DOHH2 (cell line): Measurements from ENCODE around the gene NOD2.

Experiments used
- H3F3A ChIP-seq: fragments of 200-600 bp; sonication (generic), shearing (Covaris generic); 2 replicates; pipeline ENCODE4 v1.6.0; 2016; ENCODE audit warnings: antibody characterized with exemption, mild to moderate bottlenecking; ENCODE audit not compliant: control insufficient read depth, insufficient read depth
- H3K27ac ChIP-seq: fragments of 200-600 bp; sonication (generic); 2 replicates; pipeline ENCODE4 v1.5.1; 2014; ENCODE audit warnings: low read depth, mild to moderate bottlenecking, low read length, moderate library complexity
- H3K27me3 ChIP-seq: fragments of 200-600 bp; sonication (generic); 2 replicates; pipeline ENCODE4 v1.6.1; 2014; ENCODE audit warnings: mild to moderate bottlenecking, low read length, mixed read lengths; ENCODE audit not compliant: control insufficient read depth
- H3K36me3 ChIP-seq: fragments of 200-600 bp; sonication (generic); 2 replicates; pipeline ENCODE4 v1.6.1; 2014; ENCODE audit warnings: mild to moderate bottlenecking, low read length, moderate library complexity, mixed read lengths; ENCODE audit not compliant: control insufficient read depth
- H3K4me1 ChIP-seq: fragments of 200-600 bp; sonication (generic); 2 replicates; pipeline ENCODE4 v1.6.1; 2014; ENCODE audit warnings: mild to moderate bottlenecking, low read length, mixed read lengths; ENCODE audit not compliant: control insufficient read depth
- H3K4me2 ChIP-seq: fragments of 200-600 bp; sonication (generic); 2 replicates; pipeline ENCODE4 v1.6.0; 2014; ENCODE audit warnings: mild to moderate bottlenecking, low read length, moderate library complexity
- H3K4me3 ChIP-seq: fragments of 200-600 bp; sonication (generic); 2 replicates; pipeline ENCODE4 v1.5.1; 2014; ENCODE audit warnings: mild to moderate bottlenecking, low read length, mixed read lengths
- H3K79me2 ChIP-seq: fragments of 200-600 bp; sonication (generic); 2 replicates; pipeline ENCODE4 v1.6.1; 2014; ENCODE audit warnings: mild to moderate bottlenecking, low read length, mixed read lengths; ENCODE audit not compliant: control insufficient read depth
- H3K9me2 ChIP-seq: fragments of 200-600 bp; sonication (generic); replicated peaks from 2 replicates; pipeline ENCODE4 v1.6.1; 2014; ENCODE audit warnings: mild to moderate bottlenecking, low read length, mixed read lengths; ENCODE audit not compliant: control insufficient read depth
- H3K9me3 ChIP-seq: fragments of 200-600 bp; sonication (generic); 2 replicates; pipeline ENCODE4 v1.6.1; 2014; ENCODE audit warnings: antibody characterized with exemption, low read length, mixed read lengths; ENCODE audit not compliant: control insufficient read depth, insufficient read depth
- H4K20me1 ChIP-seq: fragments of 200-600 bp; sonication (generic); 2 replicates; pipeline ENCODE4 v1.6.0; 2014; ENCODE audit warnings: low read depth, mild to moderate bottlenecking, antibody characterized with exemption, low read length, moderate library complexity; ENCODE audit not compliant: control insufficient read depth, insufficient read depth
- EZH2phosphoT487 ChIP-seq: fragments of 200-600 bp; sonication (generic); IDR thresholded peaks from 2 replicates; pipeline ENCODE4 v1.6.1; 2017; ENCODE audit warnings: borderline replicate concordance, mild to moderate bottlenecking, antibody characterized with exemption, low read length, moderate library complexity, mixed read lengths
- TF ChIP-seq, protein P1 (sequence below): fragments of 200-600 bp; sonication (generic); IDR thresholded peaks from one replicate; pipeline ENCODE4 v1.5.1; 2014; ENCODE audit warnings: antibody characterized with exemption, mild to moderate bottlenecking, low read depth, low read length; ENCODE audit not compliant: poor library complexity, severe bottlenecking

The NOD2 gene

DNA sequence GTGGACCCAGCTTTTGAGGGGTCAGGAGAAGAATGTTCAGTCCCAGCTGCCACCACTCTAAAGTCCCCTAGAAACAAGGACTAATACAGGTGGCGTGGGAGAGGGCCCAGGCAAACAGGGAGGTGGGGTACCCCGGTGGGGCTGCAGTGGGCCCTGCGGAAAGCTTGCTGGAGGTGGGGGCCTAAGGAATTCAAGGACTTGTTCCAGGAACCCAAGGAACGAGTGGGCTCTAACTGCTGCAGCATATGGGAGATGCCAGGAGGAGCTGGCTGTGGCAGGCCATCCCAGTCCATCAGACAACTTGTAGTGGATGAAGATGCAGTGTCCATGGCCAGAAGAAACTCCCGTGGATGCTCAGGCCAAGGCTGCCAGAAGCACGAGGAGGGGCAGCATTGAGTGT is 22.9 kb upstream of the NOD2 start:
- Histone ChIP-seq H3K4me3 (no peak overlapping the region), H3K4me1 (no peaks in the 10 kb centered on the region), H3K9me2 (no peaks in the 10 kb centered on the region), H3K9me3 (peaks cover 22% of the 10 kb centered on the region), H3K79me2 (no peaks in the 10 kb centered on the region), H3K27ac (no peak overlapping the region), H4K20me1 (no peaks in the 10 kb centered on the region), H3K4me2 (no peak overlapping the region), H3F3A (no peaks in the 10 kb centered on the region), H3K27me3 (no peaks in the 10 kb centered on the region), H3K36me3 (no peaks in the 10 kb centered on the region)
- no peak for TF ChIP-seq EZH2phosphoT487
- TF ChIP-seq, protein P1, sequence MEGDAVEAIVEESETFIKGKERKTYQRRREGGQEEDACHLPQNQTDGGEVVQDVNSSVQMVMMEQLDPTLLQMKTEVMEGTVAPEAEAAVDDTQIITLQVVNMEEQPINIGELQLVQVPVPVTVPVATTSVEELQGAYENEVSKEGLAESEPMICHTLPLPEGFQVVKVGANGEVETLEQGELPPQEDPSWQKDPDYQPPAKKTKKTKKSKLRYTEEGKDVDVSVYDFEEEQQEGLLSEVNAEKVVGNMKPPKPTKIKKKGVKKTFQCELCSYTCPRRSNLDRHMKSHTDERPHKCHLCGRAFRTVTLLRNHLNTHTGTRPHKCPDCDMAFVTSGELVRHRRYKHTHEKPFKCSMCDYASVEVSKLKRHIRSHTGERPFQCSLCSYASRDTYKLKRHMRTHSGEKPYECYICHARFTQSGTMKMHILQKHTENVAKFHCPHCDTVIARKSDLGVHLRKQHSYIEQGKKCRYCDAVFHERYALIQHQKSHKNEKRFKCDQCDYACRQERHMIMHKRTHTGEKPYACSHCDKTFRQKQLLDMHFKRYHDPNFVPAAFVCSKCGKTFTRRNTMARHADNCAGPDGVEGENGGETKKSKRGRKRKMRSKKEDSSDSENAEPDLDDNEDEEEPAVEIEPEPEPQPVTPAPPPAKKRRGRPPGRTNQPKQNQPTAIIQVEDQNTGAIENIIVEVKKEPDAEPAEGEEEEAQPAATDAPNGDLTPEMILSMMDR, result no peak

DNA sequence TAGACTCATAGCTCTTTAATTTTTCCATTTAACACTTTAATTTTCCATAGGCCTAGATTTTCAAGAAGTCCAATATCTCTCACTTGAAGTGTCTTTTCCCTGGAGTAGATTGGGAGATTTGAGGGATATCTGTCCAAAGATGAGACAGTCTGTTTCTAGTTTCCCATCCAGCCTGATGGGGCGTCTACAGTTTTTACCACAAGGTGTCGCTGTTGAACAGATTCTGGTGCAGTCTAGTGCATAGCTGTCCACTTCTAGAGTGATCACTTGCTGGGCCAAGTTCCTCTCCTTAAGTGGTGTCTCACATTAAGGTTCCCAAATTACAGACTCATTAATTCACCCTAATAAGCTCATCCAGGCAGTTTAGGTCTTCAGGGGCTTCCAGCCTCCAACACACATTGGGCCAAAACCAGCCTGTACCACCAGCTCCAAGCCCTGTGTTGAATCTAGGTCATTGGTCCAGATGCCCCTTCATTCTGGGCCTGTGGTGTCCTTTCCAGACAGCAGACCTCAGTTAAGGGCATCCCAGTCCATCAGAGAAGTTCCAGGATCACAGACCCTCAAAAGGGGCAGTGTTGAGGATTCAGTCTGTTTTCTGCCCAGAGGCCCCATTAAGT is 21.7 kb upstream of the NOD2 start:
- Histone ChIP-seq H3K9me2 (no peaks in the 10 kb centered on the region), H3K27ac (no peak overlapping the region), H3K79me2 (no peaks in the 10 kb centered on the region), H3K4me2 (no peak overlapping the region), H3K36me3 (no peaks in the 10 kb centered on the region), H3K4me3 (no peak overlapping the region), H4K20me1 (no peaks in the 10 kb centered on the region), H3K4me1 (no peaks in the 10 kb centered on the region), H3F3A (no peaks in the 10 kb centered on the region), H3K9me3 (peaks cover 22% of the 10 kb centered on the region), H3K27me3 (no peaks in the 10 kb centered on the region)
- TF ChIP-seq, protein P1, result peak; percentile 81
- no peak for TF ChIP-seq EZH2phosphoT487

DNA sequence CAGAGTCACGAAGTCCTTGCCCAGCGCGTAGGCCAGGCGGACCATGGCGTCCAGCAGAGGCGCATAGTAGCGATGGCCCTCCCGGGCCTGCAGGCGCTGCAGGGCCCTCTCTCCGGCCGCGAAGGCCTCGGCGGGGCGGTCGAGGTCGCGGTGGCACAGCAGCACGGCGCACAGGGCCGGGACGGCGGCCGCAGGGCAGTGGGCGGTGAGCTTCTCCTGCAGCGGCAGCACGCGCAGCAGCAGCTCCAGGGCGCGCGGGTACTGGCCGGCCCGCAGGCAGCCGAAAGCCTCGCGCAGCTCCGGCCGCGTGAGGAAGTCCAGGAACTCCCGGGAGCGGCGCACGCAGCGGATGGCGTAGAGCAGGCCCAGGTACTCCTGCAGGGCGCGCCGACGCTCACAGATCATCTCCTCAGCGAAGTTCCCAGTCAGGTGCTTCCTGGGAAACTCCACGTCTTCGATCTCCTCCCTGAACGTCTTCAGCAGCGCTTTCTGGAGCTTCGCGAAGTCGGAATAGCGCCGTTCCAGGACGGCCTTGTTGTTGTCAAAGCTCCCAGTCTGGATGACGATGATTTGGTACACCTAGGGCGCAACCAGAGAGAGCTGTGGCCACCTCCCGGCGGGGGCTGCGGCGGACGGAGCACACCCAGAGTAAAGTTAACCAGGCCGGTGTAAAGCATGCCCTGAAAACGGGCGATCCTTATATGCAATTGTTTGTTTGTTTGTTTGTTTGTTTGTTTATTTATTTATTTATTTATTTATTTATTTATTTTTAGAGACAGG is 19.7 kb upstream of the NOD2 start:
- Histone ChIP-seq H3K9me2 (no peaks in the 10 kb centered on the region), H4K20me1 (no peaks in the 10 kb centered on the region), H3K36me3 (no peaks in the 10 kb centered on the region), H3K79me2 (no peaks in the 10 kb centered on the region), H3K4me3 (no peak overlapping the region), H3F3A (no peaks in the 10 kb centered on the region), H3K27ac (no peak overlapping the region), H3K27me3 (no peaks in the 10 kb centered on the region), H3K4me2 (no peak overlapping the region), H3K9me3 (peaks cover 22% of the 10 kb centered on the region), H3K4me1 (no peaks in the 10 kb centered on the region)
- TF ChIP-seq, protein P1, result no peak
- no peak for TF ChIP-seq EZH2phosphoT487
